ENCODE data around the gene PTPA.

Gene PTPA

DNA sequence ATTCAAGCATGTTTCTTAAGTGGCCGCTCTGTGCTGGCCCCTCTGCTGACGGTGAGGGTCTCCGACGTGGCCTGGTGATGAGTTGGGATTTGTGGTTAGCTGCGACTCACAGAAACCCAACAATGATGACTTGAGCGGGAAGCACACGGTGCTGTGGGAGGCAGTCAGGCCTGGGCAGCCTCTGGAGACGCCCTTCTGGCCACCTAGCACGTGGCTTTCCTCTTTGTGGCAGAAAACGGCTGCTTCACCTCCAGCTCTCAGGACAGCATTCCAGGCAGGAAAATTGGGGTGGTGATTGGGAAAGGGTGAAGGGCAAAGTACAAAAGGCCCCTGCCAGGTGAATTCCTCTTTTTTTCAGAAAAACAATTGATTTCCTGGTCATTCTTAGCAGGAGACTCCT, 84.4 kb downstream of the PTPA start:
- TF ChIP-seq, protein P1, sequence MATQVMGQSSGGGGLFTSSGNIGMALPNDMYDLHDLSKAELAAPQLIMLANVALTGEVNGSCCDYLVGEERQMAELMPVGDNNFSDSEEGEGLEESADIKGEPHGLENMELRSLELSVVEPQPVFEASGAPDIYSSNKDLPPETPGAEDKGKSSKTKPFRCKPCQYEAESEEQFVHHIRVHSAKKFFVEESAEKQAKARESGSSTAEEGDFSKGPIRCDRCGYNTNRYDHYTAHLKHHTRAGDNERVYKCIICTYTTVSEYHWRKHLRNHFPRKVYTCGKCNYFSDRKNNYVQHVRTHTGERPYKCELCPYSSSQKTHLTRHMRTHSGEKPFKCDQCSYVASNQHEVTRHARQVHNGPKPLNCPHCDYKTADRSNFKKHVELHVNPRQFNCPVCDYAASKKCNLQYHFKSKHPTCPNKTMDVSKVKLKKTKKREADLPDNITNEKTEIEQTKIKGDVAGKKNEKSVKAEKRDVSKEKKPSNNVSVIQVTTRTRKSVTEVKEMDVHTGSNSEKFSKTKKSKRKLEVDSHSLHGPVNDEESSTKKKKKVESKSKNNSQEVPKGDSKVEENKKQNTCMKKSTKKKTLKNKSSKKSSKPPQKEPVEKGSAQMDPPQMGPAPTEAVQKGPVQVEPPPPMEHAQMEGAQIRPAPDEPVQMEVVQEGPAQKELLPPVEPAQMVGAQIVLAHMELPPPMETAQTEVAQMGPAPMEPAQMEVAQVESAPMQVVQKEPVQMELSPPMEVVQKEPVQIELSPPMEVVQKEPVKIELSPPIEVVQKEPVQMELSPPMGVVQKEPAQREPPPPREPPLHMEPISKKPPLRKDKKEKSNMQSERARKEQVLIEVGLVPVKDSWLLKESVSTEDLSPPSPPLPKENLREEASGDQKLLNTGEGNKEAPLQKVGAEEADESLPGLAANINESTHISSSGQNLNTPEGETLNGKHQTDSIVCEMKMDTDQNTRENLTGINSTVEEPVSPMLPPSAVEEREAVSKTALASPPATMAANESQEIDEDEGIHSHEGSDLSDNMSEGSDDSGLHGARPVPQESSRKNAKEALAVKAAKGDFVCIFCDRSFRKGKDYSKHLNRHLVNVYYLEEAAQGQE (IDR thresholded peaks at IDR 0.05; ENCODE audit: insufficient read depth in 1 of 2, low read depth in 2 of 2, low read length in 2 of 2) = no peak
- TF ChIP-seq POLR2AphosphoS5 (IDR thresholded peaks at IDR 0.05; ENCODE audit: low read depth, low read length) = no peak
- TF ChIP-seq SIN3A (IDR thresholded peaks at IDR 0.05; ENCODE audit: borderline replicate concordance, insufficient read depth, low read length) = no peak
- no peak for TF ChIP-seq TAF1 (IDR thresholded peaks at IDR 0.05; ENCODE audit: borderline replicate concordance, insufficient read depth, low read length)
- TF ChIP-seq FOXP2 (optimal IDR thresholded peaks at IDR 0.05; ENCODE audit: borderline replicate concordance, extremely low read depth, extremely low read length, insufficient read depth) = no peak

- TF ChIP-seq SIN3A (IDR thresholded peaks at IDR 0.05; ENCODE audit: borderline replicate concordance, insufficient read depth, low read length) = no peak
- no peak for TF ChIP-seq FOXP2 (optimal IDR thresholded peaks at IDR 0.05; ENCODE audit: borderline replicate concordance, extremely low read depth, extremely low read length, insufficient read depth)
- TF ChIP-seq, protein P1 (IDR thresholded peaks at IDR 0.05; ENCODE audit: insufficient read depth in 1 of 2, low read depth in 2 of 2, low read length in 2 of 2) = no peak
- no peak for TF ChIP-seq TAF1 (IDR thresholded peaks at IDR 0.05; ENCODE audit: borderline replicate concordance, insufficient read depth, low read length)
- no peak for TF ChIP-seq POLR2AphosphoS5 (IDR thresholded peaks at IDR 0.05; ENCODE audit: low read depth, low read length)
These were observed 86.7 kb downstream of the PTPA start for GRCh38 chr9:129197978-129198318.
